Fibroblast of pulmonary artery (primary cell): Measurements from ENCODE around the gene KIRREL1.
"Not testable (repeated sequence)": the region's sequence is repeated elsewhere in the genome, so short reads cannot be mapped to it uniquely, and the experiment has no call there.

Experiments used
- DNase-seq: peaks from one replicate; pipeline ENCODE4 v3.0.0-alpha.2; 2010; ENCODE audit warnings: low read depth
- H3K4me3 ChIP-seq: replicated peaks from 2 replicates; pipeline ENCODE4 v1.5.1; 2011; ENCODE audit warnings: low read depth, mild to moderate bottlenecking, control low read depth, low read length, moderate library complexity
- TF ChIP-seq, protein P1 (sequence below): IDR thresholded peaks from 2 replicates; pipeline ENCODE4 v1.5.1; 2011; ENCODE audit warnings: mild to moderate bottlenecking, control low read depth, low read length, inconsistent platforms; ENCODE audit errors: missing control alignments

The KIRREL1 gene

DNA sequence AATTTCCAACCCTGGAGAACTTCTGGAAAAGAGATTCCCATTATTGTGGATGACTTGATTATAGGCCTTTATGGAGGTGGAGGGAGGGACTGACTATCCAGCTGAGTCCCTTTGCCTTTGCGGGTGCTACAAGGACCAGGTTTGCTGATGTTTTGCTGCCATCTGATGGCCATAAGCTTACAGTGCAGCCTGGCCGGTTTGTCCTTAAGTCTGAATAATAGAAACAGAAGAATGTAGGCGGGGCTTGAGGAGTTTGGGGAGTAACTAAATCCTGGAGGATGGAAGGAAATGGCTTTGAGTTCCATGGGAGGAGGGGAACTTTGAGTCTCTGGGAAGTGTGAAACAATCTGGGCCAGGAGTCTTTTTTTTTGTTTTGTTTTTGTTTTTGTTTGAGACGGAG lies 131.6 kb downstream of the KIRREL1 start:
- peak; percentile 97 for DNase-seq
- TF ChIP-seq, protein P1, sequence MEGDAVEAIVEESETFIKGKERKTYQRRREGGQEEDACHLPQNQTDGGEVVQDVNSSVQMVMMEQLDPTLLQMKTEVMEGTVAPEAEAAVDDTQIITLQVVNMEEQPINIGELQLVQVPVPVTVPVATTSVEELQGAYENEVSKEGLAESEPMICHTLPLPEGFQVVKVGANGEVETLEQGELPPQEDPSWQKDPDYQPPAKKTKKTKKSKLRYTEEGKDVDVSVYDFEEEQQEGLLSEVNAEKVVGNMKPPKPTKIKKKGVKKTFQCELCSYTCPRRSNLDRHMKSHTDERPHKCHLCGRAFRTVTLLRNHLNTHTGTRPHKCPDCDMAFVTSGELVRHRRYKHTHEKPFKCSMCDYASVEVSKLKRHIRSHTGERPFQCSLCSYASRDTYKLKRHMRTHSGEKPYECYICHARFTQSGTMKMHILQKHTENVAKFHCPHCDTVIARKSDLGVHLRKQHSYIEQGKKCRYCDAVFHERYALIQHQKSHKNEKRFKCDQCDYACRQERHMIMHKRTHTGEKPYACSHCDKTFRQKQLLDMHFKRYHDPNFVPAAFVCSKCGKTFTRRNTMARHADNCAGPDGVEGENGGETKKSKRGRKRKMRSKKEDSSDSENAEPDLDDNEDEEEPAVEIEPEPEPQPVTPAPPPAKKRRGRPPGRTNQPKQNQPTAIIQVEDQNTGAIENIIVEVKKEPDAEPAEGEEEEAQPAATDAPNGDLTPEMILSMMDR: peak; percentile 98
- no peak overlapping the region for H3K4me3 ChIP-seq

DNA sequence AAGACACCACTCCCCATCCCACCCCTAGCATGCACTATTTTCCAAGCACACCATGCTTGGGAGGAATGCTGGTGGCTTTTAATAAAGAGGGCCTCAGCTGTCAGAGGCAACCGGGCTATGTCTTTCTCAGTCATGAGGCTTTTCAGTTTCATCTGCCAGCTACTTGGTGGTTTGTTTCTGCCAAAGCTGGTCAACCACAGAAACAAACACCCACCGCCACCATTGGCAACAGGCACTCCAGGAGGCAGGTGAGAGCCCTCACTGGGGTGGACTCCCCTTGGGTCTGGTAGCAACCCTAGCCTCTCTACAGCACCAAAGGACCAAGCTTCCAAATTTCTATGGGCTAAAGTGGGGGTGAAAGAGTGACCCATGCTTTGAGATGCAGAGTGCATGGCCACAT lies 133.0 kb downstream of the KIRREL1 start:
- no peak overlapping the region for H3K4me3 ChIP-seq
- TF ChIP-seq, protein P1: no peak
- DNase-seq: no peak

DNA sequence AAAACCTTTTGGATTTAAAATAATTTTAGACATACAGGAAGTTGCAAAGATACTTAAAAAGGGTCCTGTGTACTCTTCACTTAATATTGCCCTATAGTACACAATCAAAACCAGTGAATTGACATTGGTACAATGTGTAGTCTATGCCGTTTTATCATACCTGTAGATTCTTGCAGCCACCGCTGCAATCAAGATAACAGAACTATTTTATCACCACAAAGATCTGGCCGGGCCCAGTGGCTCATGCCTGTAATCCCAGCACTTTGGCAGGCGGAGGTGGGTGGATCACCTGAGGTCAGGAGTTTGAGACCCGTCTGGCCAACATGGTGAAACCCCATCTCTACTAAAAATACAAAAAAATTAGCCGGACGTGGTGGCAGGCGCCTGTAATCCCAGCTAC lies 135.1 kb downstream of the KIRREL1 start:
- H3K4me3 ChIP-seq, DNase-seq: not testable (repeated sequence)

DNA sequence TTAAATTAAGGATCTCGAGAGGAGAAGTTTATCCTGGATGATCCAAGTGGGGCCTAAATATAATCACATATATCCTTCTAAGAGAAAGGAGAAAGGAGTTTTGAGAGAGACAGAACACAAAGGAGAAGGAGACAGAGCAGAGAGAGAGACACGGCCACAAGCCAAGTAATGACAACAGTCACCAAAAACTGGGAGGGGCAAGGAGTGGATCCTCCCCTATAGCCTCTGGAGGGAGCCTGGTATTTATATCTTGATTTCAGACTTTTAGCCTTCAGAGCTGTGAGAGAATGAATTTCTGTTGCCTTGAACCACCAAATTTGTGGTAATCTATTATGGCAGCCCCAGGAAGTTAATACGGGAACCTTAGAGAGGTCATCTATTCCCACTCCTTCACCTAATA lies 137.8 kb downstream of the KIRREL1 start:
- TF ChIP-seq, protein P1: no peak
- no peak overlapping the region for H3K4me3 ChIP-seq
- no peak for DNase-seq

DNA sequence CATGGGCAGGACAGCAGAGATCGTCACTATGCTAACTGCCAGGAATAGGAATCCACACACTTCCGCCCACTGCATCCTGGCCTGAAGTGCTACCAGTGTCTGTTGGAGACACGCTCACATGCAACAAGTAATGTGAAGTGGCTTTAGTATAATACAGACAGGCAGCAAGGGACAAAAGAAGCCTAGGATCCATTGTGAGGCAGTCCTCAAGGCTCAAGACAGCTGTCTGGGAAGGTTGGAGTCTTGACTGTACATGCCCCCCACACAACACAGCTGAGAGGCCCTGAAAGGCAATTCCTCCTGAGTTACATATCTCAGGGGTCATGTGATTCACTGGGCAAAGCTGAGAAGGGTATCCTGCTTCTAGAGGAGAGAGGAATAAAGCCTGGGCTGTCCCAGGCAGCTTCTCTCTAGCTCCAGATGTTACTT lies 147.3 kb downstream of the KIRREL1 start:
- peak; percentile 26 for DNase-seq
- no peak overlapping the region for H3K4me3 ChIP-seq
- TF ChIP-seq, protein P1: no peak

DNA sequence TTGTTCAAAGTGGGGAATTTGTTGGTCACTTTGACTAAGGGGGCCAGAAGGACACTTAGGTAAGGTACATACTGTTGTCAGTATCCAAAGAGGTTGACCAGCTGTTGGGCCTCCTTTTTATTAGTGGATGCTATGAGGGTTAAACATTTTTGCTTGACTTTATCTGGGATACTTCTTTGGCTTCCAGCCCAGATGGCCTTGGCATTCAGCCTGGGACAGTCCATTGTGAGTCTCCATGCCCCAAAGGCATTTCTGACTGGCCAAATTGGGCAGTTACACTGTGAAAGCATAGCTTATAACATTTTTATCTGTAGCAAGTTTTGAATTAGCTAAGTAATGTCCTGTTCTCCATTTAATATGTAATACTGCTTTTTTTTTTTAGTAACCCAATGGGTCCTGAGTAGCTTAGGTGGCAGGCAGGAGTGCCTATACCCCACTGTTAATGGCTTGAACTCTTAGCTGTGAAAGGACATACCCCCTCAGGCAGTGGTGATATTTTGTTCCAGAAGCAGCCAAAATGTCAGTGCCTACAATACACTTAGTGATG lies 151.8 kb downstream of the KIRREL1 start:
- peak; percentile 92 for DNase-seq
- no peak overlapping the region for H3K4me3 ChIP-seq
- TF ChIP-seq, protein P1: no peak

DNA sequence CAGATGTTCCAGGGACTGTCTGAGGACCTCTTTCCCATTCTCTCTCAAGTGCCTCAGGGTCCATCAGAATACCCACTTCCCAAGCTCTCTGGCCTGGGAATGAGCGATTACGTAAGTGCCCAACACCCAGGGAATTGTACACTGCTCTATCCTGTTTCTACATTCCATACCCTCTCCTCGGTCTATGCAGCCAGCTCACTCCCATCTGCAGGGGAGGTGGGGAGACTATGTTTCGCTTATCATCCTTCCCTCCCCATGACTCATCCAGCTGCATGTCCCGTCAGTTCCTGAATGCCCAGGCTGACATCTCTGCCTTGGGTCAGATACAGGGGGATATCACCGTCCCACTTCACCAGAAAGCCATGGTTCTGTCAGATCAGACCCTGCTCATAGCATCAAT lies 152.7 kb downstream of the KIRREL1 start:
- TF ChIP-seq, protein P1: no peak
- peak; percentile 90 for DNase-seq
- no peak overlapping the region for H3K4me3 ChIP-seq
